ENCODE measurements around the gene AKR7A2.
A peak's percentile ranks its signal among the peaks of the same experiment; 100 is the strongest.
"Not testable (repeated sequence)": the region's sequence is repeated elsewhere in the genome, so short reads cannot be mapped to it uniquely, and the experiment has no call there.

Gene AKR7A2

DNA sequence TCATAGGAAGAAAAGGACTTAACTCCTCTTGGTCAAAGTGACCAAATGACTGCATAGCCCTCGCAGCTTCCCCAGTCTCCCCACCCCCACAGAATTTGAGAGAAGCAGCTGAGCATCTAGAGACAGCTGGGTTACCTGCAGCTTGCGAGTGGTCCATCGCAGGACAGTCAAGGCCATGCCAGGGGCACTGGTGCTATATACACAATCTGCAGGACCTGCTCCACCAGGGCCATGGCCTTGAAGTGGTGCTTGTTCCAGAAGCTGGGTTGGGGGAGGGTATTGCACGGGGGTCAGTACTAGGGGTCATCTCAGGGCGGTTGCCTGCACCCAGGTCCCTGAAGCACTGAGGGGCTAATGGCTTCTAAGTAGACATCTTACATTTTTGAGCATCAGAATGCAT lies 49.9 kb downstream of the AKR7A2 start:
- Mint-ChIP-seq H3K9me3 (no peaks in the 10 kb centered on the region), H3K4me1 (ENCODE audit: low read depth) (peaks cover 2% of the 10 kb centered on the region), H3K4me3 (no peak overlapping the region), H3K36me3 (ENCODE audit: low read depth) (peaks cover 15% of the 10 kb centered on the region), H3K27me3 (ENCODE audit: low read depth) (no peaks in the 10 kb centered on the region), H3K27ac (no peak overlapping the region)
- no peak for DNase-seq (ENCODE audit: low spot score)

- H3K27me3 Mint-ChIP-seq (ENCODE audit: low read depth): no peaks in the 10 kb centered on the region
- H3K4me1 Mint-ChIP-seq (ENCODE audit: low read depth): peaks cover 3% of the 10 kb centered on the region
- H3K9me3 Mint-ChIP-seq: no peaks in the 10 kb centered on the region
- no peak overlapping the region for H3K27ac Mint-ChIP-seq
- peaks cover 25% of the 10 kb centered on the region for H3K36me3 Mint-ChIP-seq (ENCODE audit: low read depth)
- no peak overlapping the region for H3K4me3 Mint-ChIP-seq
- DNase-seq (ENCODE audit: low spot score): no peak
Measured at GRCh38 chr1:19260211-19261138, 51.5 kb downstream of the AKR7A2 start.

GRCh38 chr1:19258353-19258752 lies 53.6 kb downstream of the AKR7A2 start:
- H3K27me3 Mint-ChIP-seq (ENCODE audit: low read depth): no peaks in the 10 kb centered on the region
- no peak overlapping the region for H3K27ac Mint-ChIP-seq

DNA sequence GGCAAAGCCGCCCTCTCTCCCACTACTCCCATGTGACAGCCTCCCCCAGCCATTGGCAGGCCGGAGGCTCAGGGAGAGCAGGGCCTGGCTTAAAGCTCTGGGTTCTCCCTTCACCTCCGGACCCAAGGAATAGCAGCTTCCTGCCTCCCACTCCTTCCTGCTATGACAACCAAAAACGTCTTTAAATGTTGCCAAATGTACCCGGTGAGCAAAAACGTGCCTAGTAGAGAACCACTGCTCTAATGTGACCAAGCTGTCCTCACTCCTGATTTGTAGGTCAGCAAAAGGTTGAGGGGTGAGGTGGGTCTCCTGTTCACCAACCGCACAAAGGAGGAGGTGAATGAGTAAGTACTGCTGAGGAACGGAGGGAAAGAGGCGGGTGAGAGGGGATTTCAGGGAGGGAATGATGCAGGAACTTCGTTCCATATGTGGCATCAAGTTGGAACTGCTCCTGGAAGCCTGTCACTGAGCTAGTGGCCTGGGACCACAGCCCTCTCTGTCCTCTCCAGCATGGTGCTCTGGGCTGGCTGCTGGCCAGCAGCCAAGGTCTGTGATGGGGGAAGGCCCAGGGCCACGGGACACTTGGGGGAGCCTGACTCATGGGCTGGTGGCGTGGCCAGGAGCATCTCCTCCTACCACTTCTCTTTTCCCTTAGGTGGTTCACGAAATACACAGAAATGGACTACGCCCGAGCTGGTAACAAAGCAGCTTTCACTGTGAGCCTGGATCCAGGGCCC lies 54.6 kb downstream of the AKR7A2 start:
- DNase-seq (ENCODE audit: low spot score): peak; percentile 32
- Mint-ChIP-seq H3K9me3 (no peaks in the 10 kb centered on the region), H3K36me3 (ENCODE audit: low read depth) (peaks cover 30% of the 10 kb centered on the region), H3K27ac (peak overlapping the region; percentile 57), H3K27me3 (ENCODE audit: low read depth) (no peaks in the 10 kb centered on the region), H3K4me3 (no peak overlapping the region), H3K4me1 (ENCODE audit: low read depth) (peaks cover 9% of the 10 kb centered on the region)

More at GRCh38 chr1:19258353-19258752, 53.6 kb downstream of the AKR7A2 start:
- Mint-ChIP-seq H3K4me1 (ENCODE audit: low read depth) (peaks cover 4% of the 10 kb centered on the region), H3K4me3 (no peak overlapping the region), H3K9me3 (no peaks in the 10 kb centered on the region), H3K36me3 (ENCODE audit: low read depth) (peaks cover 30% of the 10 kb centered on the region)
- no peak for DNase-seq (ENCODE audit: low spot score)

GRCh38 chr1:19256301-19256700 lies 55.6 kb downstream of the AKR7A2 start:
- not testable (repeated sequence) for H3K4me1 Mint-ChIP-seq (ENCODE audit: low read depth); H3K4me3 Mint-ChIP-seq; H3K27ac Mint-ChIP-seq; DNase-seq (ENCODE audit: low spot score); H3K9me3 Mint-ChIP-seq; H3K27me3 Mint-ChIP-seq (ENCODE audit: low read depth)
- H3K36me3 Mint-ChIP-seq (ENCODE audit: low read depth): peaks cover 32% of the 10 kb centered on the region

DNA sequence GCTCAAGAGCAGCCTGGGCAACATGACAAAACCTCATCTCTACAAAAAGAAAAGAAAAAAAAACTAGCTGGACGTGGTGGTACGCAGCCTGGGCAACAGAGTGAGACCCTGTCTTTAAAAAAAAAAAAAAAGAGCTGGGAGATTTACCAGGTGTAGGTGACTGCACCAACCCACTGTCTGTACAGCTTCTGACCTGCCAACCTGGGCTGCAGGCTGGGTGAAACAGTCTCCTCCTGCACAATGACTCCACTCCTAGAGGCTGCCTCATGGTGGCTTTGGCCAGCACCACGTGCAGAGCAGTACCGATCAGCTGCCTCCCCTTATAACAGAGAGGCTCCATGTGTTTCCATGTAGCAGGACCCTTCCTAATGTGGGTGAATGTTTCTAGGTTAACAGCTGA lies 56.7 kb downstream of the AKR7A2 start:
- H3K27ac Mint-ChIP-seq: no peak overlapping the region

GRCh38 chr1:19254416-19254815 lies 57.5 kb downstream of the AKR7A2 start:
- H3K4me1 Mint-ChIP-seq (ENCODE audit: low read depth): peaks cover 16% of the 10 kb centered on the region

More for the DNA sequence above, 56.7 kb downstream of the AKR7A2 start:
- Mint-ChIP-seq H3K27me3 (ENCODE audit: low read depth) (no peaks in the 10 kb centered on the region), H3K9me3 (no peaks in the 10 kb centered on the region), H3K36me3 (ENCODE audit: low read depth) (peaks cover 32% of the 10 kb centered on the region), H3K4me3 (no peak overlapping the region), H3K4me1 (ENCODE audit: low read depth) (peaks cover 13% of the 10 kb centered on the region)
- DNase-seq (ENCODE audit: low spot score): no peak

More at GRCh38 chr1:19254416-19254815, 57.5 kb downstream of the AKR7A2 start:
- H3K36me3 Mint-ChIP-seq (ENCODE audit: low read depth): peaks cover 27% of the 10 kb centered on the region
- H3K4me3 Mint-ChIP-seq: no peak overlapping the region
- H3K9me3 Mint-ChIP-seq: no peaks in the 10 kb centered on the region
- H3K27ac Mint-ChIP-seq: no peak overlapping the region
- H3K27me3 Mint-ChIP-seq (ENCODE audit: low read depth): no peaks in the 10 kb centered on the region
- no peak for DNase-seq (ENCODE audit: low spot score)

Measured in T-helper 2 cell treated with Interferon-gamma antibody and Interleukin-4, amounts not matched to agents 5 μg/mL and 100 μg/mL, for 36 hours (primary cell).